ENCODE results near the gene UBE2D2. TPM values are rescaled to one million over a fixed set of nuclear protein-coding genes. Genes with fewer than 3 reads are reported as not detected.

The UBE2D2 gene
- total and polyA plus RNA-seq, 11 donors = 84.6 to 148 (median 128) TPM

DNA sequence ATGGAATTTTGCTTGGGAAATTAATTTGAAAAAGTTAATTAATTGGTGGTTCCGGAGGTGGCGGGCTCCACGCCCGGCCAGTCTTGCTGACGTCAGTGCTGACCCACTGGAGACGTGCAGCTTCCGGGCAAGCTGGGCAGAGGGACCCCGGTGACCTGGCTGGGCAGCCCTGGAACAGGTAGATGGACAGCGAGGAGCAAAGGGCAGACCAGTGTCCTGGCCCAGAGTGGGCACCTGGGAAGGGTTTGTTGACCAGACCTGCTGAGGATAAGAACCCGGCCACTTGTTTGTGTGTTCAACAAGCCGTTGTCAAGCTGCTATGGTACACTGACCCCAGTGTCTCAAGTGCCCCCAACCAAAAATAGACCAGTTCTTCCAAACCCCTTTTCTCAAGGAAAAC lies 104.5 kb downstream of the UBE2D2 start:
- intact Hi-C loops (cut with DNase I) = no loop called here
- no peaks in the 10 kb centered on the region for H3K27me3 ChIP-seq
- ATAC-seq = no peak
- WGBS, 4 donors = 65 to 78% (median 73%) methylated on average over 11 of the region's 11 CpGs
- peak overlapping the region; percentile 30 to 98 (median 94) for H3K27ac ChIP-seq
- TF ChIP-seq POLR2A (IDR thresholded peaks at IDR 0.05) (no peak), CTCF (IDR thresholded peaks at IDR 0.05) (no peak)
- no peak overlapping the region for H3K4me3 ChIP-seq
- no peaks in the 10 kb centered on the region for H3K9me3 ChIP-seq
- no peak for DNase-seq
- peaks cover 0 to 4% (median 0%) of the 10 kb centered on the region in 9 donors for H3K36me3 ChIP-seq
- H3K4me1 ChIP-seq = peaks cover 5 to 98% (median 83%) of the 10 kb centered on the region in 12 donors

DNA sequence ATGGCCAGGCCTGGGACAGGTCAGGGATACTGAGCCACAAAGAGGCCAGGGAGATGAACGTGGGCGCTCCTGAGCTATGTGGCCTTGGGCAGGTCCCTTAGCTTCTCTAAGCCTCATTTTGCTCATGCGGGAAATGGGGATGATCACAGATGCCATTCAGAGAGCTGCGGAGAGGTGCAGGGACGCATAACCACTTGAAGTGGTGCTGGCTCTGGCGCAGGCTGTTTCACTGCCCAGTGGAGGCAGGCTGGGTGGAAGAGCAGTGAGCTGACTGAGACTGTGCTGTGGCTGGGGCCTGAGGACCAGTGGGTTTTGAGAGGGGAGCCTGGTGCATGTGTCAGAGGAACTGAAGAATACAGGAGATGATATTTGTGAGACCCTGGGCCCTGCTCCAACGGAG lies 105.4 kb downstream of the UBE2D2 start:
- H3K27me3 ChIP-seq = no peaks in the 10 kb centered on the region
- ATAC-seq = no peak
- H3K4me1 ChIP-seq = peaks cover 9 to 98% (median 83%) of the 10 kb centered on the region in 12 donors
- peaks cover 0 to 4% (median 0%) of the 10 kb centered on the region in 9 donors for H3K36me3 ChIP-seq
- no peak overlapping the region for H3K4me3 ChIP-seq
- DNase-seq = peak in 1 of 5 donors; percentile 36
- H3K9me3 ChIP-seq = no peaks in the 10 kb centered on the region
- intact Hi-C loops (cut with DNase I) = no loop called here
- peak overlapping the region in 11 of 12 donors; percentile 93 to 98 (median 94) for H3K27ac ChIP-seq
- TF ChIP-seq POLR2A (IDR thresholded peaks at IDR 0.05) (no peak), CTCF (IDR thresholded peaks at IDR 0.05) (no peak)
- 65 to 74% (median 70%) methylated on average over 7 of the region's 7 CpGs for WGBS, 4 donors

GRCh38 chr5:139667001-139667729 lies 106.0 kb downstream of the UBE2D2 start:
- TF ChIP-seq POLR2A (IDR thresholded peaks at IDR 0.05) (no peak), CTCF (IDR thresholded peaks at IDR 0.05) (no peak)
- WGBS, 4 donors = 59 to 86% (median 78%) methylated on average over 1 to 2 of the region's 2 CpGs
- ATAC-seq = no peak
- H3K36me3 ChIP-seq = peaks cover 0 to 4% (median 0%) of the 10 kb centered on the region in 9 donors
- peaks cover 12 to 98% (median 83%) of the 10 kb centered on the region in 12 donors for H3K4me1 ChIP-seq
- no peaks in the 10 kb centered on the region for H3K9me3 ChIP-seq
- peak in 1 of 5 donors; percentile 28 for DNase-seq
- H3K27ac ChIP-seq = peak overlapping the region; percentile 93 to 98 (median 95)
- intact Hi-C loops (cut with DNase I) = no loop called here
- H3K4me3 ChIP-seq = peak overlapping the region in 7 of 12 donors; percentile 52 to 67 (median 60)
- no peaks in the 10 kb centered on the region for H3K27me3 ChIP-seq

GRCh38 chr5:139667730-139668063 lies 106.6 kb downstream of the UBE2D2 start:
- H3K36me3 ChIP-seq = peaks cover 0 to 4% (median 0%) of the 10 kb centered on the region in 9 donors
- intact Hi-C loops (cut with DNase I) = loop anchor here in 1 of 10 donors (1.0 kb wide), 1 partner anchor 17 kb away; no protein-coding TSS in a partner anchor
- H3K4me3 ChIP-seq = peak overlapping the region in 11 of 12 donors; percentile 32 to 67 (median 60)
- peaks cover 12 to 98% (median 87%) of the 10 kb centered on the region in 12 donors for H3K4me1 ChIP-seq
- H3K9me3 ChIP-seq = no peaks in the 10 kb centered on the region
- H3K27me3 ChIP-seq = no peaks in the 10 kb centered on the region
- DNase-seq (no peak), ATAC-seq (no peak)
- TF ChIP-seq CTCF (IDR thresholded peaks at IDR 0.05) (no peak), POLR2A (IDR thresholded peaks at IDR 0.05) (no peak)
- H3K27ac ChIP-seq = peak overlapping the region; percentile 93 to 98 (median 95)
- WGBS, 4 donors = 21 to 35% (median 33%) methylated on average over 5 of the region's 5 CpGs

Data from heart left ventricle (tissue), 16 donors.